ENCODE data around the gene PLEKHG4. TPM values are rescaled to one million over a fixed set of nuclear protein-coding genes. Genes with fewer than 3 reads are reported as not detected.

PLEKHG4 gene
- total RNA-seq, 1 experiment from 2014 or later, result 13.9 TPM

DNA sequence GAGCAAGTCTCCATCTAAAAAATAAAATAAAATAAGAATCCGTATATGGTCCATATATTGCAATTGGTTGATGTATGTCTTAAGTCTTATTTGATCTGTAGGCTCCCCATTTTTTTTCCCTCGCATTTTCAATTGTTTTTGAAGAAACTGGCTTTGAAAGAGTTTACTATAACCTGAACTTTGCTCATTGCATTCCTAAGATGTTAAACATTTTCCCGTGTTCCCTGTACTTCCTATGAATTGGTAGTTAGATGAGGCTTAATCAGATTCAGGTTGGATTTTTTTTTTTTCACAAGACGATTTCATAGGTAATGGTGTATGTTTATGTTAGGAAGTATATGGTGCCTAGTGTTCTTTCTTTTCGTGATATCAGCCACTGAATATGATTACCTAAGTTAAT is 50.6 kb downstream of the PLEKHG4 start:
- no CpG with 5 or more reads among the region's 5 CpGs for WGBS (ENCODE audit: extremely low coverage, insufficient read length, low lambda C conversion rate)
- no peaks in the 10 kb centered on the region for H3K79me2 ChIP-seq (ENCODE audit: insufficient read depth, low read length)
- H3K23me2 ChIP-seq (ENCODE audit: insufficient read length, low read depth, low read length, poor library complexity, severe bottlenecking), result peaks cover 3% of the 10 kb centered on the region
- no peak overlapping the region for H3T11ph ChIP-seq (ENCODE audit: low read length)
- H2BK120ac ChIP-seq (ENCODE audit: low read depth, low read length, poor library complexity, severe bottlenecking), result no peak overlapping the region
- H4K20me1 ChIP-seq (ENCODE audit: control insufficient read depth, insufficient read depth, insufficient read length), result no peaks in the 10 kb centered on the region
- Mint-ChIP-seq H3K27me3 (ENCODE audit: low read depth) (peaks cover 49% of the 10 kb centered on the region), H3K9me3 (peaks cover 7 to 8% of the 10 kb centered on the region in 2 experiments), H3K36me3 (ENCODE audit: insufficient read depth in 1 of 3, low read depth in 3 of 3) (no peaks in the 10 kb centered on the region; a peak in 1 of 7 replicates), H3K27ac (no peak overlapping the region), H3K4me1 (peaks cover 6 to 7% of the 10 kb centered on the region in 2 experiments), H3K4me3 (no peak overlapping the region)
- H3K14ac ChIP-seq (ENCODE audit: insufficient read depth, low read length), result no peak overlapping the region
- H2AK5ac ChIP-seq (ENCODE audit: insufficient read length, low read length), result no peak overlapping the region
- H4K8ac ChIP-seq (replicated peaks; ENCODE audit: insufficient read length, low read depth, low read length), result no peak overlapping the region
- no peak for DNase-seq
- H3K27me3 ChIP-seq (ENCODE audit: insufficient read depth, low read length), result no peaks in the 10 kb centered on the region; the same call in 1 of the 2 replicates
- H3K23ac ChIP-seq (ENCODE audit: insufficient read length, low read depth, low read length), result no peak overlapping the region
- H2BK20ac ChIP-seq (ENCODE audit: low read depth, low read length, poor library complexity, severe bottlenecking), result no peak overlapping the region
- H2AFZ ChIP-seq (ENCODE audit: low read length), result no peak overlapping the region
- no peaks in the 10 kb centered on the region for H3K9me3 ChIP-seq (ENCODE audit: control insufficient read depth, low read depth, low read length)
- no peak overlapping the region for H3K56ac ChIP-seq (ENCODE audit: insufficient read length, low read depth, low read length)
- no peak overlapping the region for H2BK15ac ChIP-seq (ENCODE audit: low read depth, low read length)
- H3K18ac ChIP-seq (ENCODE audit: insufficient read length, low read depth, low read length), result no peak overlapping the region
- no peak overlapping the region for H3K4me2 ChIP-seq (ENCODE audit: insufficient read depth, insufficient read length, low read length)
- H2BK5ac ChIP-seq (ENCODE audit: insufficient read length, low read length), result no peak overlapping the region
- no peak overlapping the region for H4K91ac ChIP-seq (ENCODE audit: insufficient read length, low read depth, low read length)
- no peak overlapping the region for H3K27ac ChIP-seq (ENCODE audit: insufficient read length, low read depth, low read length)
- TF ChIP-seq, protein P1, sequence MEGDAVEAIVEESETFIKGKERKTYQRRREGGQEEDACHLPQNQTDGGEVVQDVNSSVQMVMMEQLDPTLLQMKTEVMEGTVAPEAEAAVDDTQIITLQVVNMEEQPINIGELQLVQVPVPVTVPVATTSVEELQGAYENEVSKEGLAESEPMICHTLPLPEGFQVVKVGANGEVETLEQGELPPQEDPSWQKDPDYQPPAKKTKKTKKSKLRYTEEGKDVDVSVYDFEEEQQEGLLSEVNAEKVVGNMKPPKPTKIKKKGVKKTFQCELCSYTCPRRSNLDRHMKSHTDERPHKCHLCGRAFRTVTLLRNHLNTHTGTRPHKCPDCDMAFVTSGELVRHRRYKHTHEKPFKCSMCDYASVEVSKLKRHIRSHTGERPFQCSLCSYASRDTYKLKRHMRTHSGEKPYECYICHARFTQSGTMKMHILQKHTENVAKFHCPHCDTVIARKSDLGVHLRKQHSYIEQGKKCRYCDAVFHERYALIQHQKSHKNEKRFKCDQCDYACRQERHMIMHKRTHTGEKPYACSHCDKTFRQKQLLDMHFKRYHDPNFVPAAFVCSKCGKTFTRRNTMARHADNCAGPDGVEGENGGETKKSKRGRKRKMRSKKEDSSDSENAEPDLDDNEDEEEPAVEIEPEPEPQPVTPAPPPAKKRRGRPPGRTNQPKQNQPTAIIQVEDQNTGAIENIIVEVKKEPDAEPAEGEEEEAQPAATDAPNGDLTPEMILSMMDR (conservative IDR thresholded peaks at IDR 0.05), result no peak
- no peak overlapping the region for H3K9ac ChIP-seq (ENCODE audit: extremely low read depth, insufficient read length, low read length)
- H3K79me1 ChIP-seq (ENCODE audit: insufficient read depth, low read depth, low read length, poor library complexity, severe bottlenecking), result no peaks in the 10 kb centered on the region
- H4K5ac ChIP-seq (ENCODE audit: insufficient read length, low read depth, low read length), result no peak overlapping the region
- no peaks in the 10 kb centered on the region for H3K4me1 ChIP-seq (ENCODE audit: insufficient read depth, low read length)
- no peak overlapping the region for H3K4ac ChIP-seq (ENCODE audit: low read depth, low read length)
- no peak overlapping the region for H2BK12ac ChIP-seq (ENCODE audit: insufficient read length, low read depth, low read length)

All from H9 (cell line).